HG02870 (cell line): ENCODE measurements around the gene MYO3B.

Experiments
- ATAC-seq: cut with Tn5 transposase; IDR thresholded peaks from one replicate; pipeline ENCODE4 v1.9.1; 2021; ENCODE audit warnings: mild to moderate bottlenecking, moderate library complexity; ENCODE audit not compliant: unreplicated experiment

Gene MYO3B

DNA sequence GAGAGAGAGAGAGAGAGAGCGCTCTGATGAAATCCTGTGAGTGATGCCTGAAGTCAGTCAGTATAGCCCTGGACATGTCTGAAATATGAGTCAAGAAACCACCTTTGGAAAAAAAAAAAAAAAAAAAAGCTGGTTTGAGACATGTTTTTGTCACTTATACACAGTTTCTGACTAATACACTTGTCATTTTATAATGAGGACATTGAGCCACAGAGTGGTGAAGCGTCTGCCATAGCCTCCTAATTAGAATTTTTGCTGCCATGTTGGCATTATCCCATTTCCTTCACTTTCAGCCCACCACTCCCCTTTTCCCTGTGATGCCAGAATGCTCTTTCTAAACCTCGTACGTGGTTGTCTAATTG lies 15.7 kb upstream of the MYO3B start:
- no peak for ATAC-seq

GRCh38 chr2:170163411-170164065 lies 14.4 kb upstream of the MYO3B start:
- ATAC-seq, result no peak

DNA sequence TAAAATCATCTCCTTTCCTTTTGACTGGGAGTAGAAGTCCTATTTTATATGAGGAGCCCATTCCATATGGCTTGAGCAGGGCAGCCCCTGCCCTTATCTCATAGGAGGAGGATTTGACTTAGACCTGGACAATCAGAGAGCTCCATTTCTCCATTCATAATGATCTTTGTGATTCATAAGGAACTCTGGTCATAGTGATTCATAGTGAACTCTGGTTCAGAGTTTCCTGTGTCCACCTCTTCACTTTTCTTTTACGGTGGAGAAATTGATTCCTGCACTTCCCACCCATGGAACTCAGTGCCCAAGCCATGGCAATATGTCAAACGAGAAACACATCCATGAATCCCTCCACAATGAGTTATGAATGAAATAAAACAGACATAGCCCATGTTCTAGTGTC lies 12.8 kb upstream of the MYO3B start:
- ATAC-seq, result peak; percentile 57

DNA sequence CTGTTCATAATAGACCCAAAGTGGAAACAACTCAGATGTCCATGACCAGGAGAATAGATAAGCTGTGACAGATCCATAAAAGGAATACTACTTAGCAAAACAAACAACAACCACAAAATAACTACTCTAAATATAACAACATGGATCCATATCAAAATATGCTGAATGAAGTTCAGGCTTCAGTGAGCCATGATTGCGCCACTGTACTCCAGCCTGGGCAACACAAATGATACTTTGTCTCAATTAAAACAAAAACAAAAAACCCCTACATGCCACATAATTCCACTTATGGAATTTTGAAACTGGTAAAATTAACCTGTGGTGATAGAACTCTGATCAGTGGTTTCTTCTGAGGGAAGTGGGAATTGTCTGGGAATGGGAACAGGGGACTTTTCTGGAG lies 11.2 kb upstream of the MYO3B start:
- ATAC-seq, result no peak

- no peak for ATAC-seq
Measured at GRCh38 chr2:170170281-170171040, 7.5 kb upstream of the MYO3B start.

GRCh38 chr2:170176212-170176611 lies 1.7 kb upstream of the MYO3B start:
- ATAC-seq, result no peak

DNA sequence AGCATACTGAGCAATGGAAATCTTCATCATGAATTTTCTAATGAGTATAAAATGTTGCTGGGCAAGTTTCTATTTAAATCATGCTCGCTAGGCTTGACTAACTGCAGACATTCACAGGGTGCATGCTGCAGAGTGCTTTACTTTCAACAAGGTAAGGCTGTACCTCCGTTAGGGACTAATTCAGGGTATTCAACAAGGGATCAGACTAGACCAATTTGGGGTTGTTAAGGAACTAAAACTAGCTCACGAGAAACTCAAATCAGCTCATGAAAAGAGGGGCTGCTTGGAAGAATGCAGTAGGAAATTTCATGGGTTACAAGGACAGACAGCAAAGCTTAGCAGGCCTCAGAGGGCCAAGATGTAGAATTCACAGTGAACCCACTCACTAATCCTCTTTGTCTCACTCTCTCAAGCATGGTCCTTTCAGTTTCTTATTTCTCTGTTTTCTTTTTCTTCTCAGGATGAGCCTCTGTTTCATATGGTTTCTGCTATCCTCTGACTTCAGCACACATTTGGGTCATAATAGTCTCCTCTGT lies 2.2 kb downstream of the MYO3B start:
- ATAC-seq, result peak; percentile 69

GRCh38 chr2:170181602-170182001 lies 3.7 kb downstream of the MYO3B start:
- no peak for ATAC-seq

DNA sequence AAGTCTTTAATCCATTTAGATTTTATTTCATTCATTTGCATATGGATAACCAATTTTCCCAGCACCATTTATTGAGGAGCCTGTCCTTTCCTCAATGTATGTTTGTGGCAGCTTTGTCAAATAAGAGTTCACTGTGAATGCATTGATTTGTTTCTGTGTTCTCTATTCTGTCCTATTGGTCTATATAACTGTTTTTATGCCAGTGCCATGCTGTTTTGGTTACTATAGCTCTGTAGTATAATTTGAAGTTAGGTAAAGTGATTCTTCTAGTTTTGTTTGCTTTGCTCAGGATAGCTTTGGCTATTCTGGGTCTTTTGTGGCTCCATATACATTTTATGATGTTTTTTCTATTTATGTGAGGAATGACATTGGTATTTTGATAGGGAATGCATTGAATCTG lies 7.4 kb downstream of the MYO3B start:
- no peak for ATAC-seq

DNA sequence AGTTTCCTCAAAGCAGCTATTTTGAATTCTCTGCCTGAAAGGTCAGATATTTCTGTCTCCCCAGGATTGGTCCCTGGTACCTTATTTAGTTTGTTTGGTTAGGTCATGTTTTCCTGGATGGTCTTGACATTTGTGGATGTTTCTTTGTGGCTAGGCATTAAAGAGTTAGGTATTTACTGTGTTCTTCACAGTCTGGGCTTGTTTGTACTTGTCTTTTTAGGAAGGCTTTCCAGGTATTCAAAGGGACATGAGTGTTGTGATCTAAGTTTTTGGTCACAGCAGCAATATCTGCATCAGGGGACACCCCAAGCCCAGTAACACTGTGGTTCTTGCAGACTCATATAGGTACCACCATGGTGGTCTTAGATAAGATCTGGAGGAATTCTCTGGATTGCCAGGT lies 11.8 kb downstream of the MYO3B start:
- no peak for ATAC-seq

DNA sequence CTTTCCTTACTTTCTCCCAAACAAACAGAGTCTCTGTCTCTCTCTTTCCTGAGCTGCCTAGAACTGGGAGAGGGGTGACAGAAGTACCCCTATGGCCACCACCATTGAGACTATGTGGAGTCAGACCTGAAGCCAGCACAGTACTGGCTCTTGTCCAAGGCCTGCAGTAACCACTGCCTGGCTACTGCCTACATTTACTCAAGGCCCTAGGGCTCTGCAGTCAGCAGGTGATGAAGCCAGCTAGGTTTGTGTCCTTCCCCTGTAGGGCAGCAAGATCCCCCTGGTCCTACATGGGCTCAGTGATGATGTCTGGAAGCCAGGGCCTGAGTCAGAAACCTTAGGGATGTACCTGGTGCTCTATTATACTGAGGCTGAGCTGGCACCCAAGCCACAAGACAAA lies 12.2 kb downstream of the MYO3B start:
- ATAC-seq, result no peak

DNA sequence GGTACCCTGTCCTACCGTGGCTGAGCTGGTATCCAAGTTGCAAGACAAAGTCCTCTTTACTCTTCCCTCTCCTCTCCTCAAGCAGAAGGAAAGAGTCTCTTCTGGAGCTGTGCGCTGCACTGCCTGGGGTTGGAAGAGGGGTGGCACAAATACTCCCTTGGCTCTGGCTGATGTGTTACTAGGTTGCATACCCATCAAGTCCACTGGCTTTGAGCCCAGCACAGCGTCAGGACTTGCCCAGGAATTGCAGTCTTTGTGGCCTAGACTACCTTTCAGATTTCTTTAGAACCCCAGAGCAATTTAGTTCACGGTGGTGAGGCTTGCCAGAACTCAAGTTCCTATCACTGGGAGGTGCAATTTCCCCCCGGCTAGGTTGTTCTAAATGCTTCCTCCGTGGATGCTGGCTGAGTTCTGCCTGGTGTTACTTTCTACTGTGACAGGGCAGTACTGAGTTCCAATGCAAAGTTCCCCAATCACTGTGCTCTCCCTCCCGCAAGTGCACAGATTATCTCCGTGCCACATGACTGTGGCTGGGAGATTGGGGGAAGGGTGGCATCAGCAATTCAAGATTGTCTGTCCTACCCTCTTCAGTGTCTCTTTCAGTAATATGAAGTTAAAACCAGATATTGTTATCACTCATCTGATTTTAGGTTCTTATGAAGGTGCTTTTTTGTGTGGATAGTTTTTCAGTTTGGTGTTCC lies 13.4 kb downstream of the MYO3B start:
- ATAC-seq, result no peak

DNA sequence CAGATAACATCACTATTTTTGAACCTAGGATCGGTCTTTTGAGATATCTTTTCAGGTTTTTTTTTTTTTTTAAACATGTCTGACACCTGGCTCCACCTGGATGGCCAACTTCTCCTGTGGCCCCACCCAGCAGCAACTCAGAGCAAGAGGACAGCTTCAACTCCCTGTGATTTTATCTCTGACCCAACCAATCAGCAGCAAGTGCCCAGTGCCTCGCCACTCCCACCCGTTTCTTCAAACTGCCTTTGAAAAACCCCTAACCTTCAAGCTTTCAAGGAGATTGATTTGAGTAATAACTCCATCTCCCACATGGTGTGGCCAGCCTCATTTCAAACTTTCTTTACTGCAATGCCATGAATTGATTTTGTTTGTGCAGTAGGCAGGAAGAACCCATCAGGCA lies 19.0 kb downstream of the MYO3B start:
- ATAC-seq, result no peak

GRCh38 chr2:170201275-170201674 lies 23.3 kb downstream of the MYO3B start:
- no peak for ATAC-seq

DNA sequence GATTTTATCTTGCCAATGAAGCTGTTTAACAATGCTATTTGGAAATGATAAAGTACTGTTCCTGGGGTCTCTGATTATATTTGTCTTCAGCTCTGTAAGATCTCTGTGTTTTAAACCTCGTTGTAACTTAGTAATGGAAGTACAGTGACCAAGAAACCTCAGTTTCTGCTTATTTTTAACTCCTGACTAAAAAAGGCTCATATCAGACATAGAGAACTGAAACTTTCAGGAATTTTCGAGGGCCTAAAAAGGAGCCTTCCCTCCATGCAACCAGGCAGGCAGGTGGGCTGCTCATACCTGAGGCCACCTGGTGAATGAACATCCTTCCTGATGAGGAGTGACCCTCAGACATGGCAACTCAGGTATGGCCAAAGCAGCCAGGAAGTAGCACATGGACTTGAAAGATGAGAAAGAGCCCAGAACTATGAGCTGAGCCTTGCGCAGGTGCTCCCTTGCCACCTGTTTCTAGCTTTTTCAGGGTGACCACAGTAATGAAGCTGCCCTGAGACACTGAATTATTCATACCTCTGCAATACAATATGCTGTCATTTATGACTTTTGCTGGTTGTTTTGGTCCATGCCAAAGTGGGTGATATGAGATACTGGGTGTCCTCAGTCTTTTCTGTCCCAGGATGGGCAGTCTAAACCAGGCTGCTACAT lies 23.9 kb downstream of the MYO3B start:
- ATAC-seq, result peak; percentile 63

- ATAC-seq, result peak; percentile 7
Measured at GRCh38 chr2:170202437-170202836, 24.5 kb downstream of the MYO3B start.

DNA sequence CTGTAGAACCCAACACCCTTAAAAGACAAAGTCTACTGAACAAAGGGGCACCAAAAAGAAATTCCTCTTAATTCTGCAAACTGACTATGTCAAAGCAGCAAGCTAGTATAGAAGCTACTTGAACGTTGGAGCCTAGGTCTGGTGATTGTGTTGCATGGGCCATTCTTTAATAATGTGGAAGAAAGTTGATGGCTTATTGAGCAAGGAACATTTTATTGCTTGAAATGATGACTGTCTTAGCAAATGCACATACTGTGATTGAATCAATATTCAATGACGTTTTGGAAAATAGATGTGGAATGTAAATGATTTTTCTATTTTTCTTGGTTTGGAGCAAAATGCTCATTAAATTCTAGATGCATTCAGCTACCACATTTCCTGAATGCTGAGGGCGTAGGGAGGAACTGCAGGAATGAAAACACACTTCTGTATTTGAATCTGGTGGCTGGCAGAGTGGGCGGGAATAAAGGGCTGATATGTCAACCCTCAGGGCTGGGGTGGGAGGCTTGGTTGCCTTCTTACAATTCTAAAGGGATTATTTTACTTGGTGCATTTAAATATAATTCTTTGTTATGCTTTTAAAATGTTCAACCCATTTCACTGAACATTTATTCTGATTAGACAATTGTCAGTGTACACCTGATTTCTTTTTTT lies 26.5 kb downstream of the MYO3B start:
- no peak for ATAC-seq

DNA sequence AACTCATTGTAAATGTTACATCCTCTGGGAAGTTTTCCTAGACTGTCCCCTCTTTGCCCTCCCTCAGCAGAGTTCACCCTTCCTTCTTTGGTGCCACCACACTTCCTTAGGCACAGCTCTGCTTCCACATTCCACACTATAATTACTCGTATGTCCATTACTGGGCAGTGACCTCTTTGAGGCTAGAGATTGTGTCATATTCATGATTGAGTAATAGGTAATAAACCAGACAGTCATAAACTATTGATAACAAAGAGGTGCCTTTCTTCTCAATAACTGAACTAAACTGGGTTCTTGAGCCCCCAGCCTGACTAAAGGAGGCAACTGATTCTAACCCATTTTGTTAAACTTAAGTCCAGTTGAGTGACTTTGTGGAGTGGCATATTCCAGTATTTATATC lies 28.3 kb downstream of the MYO3B start:
- no peak for ATAC-seq

DNA sequence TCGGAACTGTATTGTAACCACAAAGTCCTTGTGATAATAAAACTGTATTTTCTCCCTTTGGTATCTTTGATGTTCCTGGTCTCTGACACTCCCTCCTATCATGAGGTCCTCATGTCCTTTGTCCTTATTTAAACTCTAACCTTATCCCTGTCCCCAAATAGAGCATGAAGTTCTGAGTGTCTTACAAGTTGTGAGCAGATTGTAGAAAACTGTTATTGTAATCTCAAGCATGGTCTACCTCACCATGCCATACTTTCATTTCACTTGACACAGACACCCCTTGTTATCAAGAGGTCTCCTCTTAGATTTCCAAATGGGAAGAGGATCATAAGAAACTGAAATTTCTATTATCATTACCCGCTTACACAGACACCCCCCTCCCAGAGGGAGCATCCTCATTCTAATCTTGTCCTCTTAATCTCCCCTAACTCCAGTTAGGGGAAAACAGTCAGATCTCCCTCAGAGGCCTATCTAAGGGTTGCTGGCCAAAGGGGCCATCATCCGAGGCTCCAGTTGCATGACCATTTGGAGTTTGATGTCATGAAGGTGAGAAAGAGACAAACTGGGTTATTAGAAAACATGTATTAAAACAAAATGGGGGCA lies 29.0 kb downstream of the MYO3B start:
- ATAC-seq, result no peak

- no peak for ATAC-seq
Measured at GRCh38 chr2:170207901-170208300, 30.0 kb downstream of the MYO3B start.
